ENCODE measurements around the gene RNU5D-1.
A peak's percentile ranks its signal among the peaks of the same experiment; 100 is the strongest.
"Not testable (repeated sequence)": the region's sequence is repeated elsewhere in the genome, so short reads cannot be mapped to it uniquely, and the experiment has no call there.

RNU5D-1 gene

DNA sequence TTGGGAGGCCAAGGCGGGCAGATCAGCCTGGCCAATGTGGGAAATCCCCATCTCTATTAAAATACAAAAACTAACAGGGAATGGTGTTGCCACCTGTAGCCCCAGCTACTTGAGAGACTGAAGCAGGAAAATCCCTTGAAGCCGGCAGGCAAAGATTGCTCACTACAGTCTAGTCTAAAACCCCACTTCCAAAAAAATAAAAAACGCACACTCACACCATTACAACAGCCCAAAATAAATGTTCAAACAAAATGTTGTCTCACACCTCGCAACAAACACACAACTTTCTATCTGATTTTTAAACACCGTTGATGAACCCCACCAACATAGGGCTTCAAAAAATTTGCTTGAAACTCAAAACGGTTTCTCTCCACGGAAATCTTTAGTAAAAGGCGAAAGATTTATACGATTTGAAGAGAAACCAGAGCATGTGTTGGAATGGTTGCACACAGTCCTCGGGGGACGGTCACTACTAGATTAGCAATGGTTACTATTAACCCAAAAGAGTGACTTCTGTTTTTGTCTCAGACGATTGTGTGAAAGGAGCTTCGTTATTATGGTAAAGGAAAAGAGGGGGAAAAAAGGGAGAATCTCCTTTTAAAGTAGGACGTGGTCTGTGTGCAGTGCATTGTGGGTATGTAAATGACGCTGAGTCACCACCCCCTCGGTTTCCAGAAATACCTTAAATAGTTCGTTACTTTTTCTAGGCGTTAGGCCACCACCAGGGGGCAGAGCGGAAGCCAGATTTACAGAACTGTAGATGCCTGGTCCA is at the start of gene RNU5D-1:
TSS of gene RNU5D-1 (minus strand) at position 430 of the 772 bp plus-strand sequence.
- H3K27me3 ChIP-seq (ENCODE audit: control insufficient read depth, insufficient read depth, low read length) = no peaks in the 10 kb centered on the region
- peak within 1 kb of the TSS; percentile 85 for H3K9ac ChIP-seq (ENCODE audit: low read length)
- H3K36me3 ChIP-seq (ENCODE audit: control insufficient read depth, insufficient read depth, low read length) = no peaks in the 10 kb centered on the region
- H3K4me3 ChIP-seq (ENCODE audit: low read length) = peak within 1 kb of the TSS; percentile 5
- H3K9me3 ChIP-seq (ENCODE audit: control insufficient read depth, low read length) = no peaks in the 10 kb centered on the region
- H3K4me1 ChIP-seq (ENCODE audit: control insufficient read depth, insufficient read depth, low read length) = peaks cover 5% of the 10 kb centered on the region

DNA sequence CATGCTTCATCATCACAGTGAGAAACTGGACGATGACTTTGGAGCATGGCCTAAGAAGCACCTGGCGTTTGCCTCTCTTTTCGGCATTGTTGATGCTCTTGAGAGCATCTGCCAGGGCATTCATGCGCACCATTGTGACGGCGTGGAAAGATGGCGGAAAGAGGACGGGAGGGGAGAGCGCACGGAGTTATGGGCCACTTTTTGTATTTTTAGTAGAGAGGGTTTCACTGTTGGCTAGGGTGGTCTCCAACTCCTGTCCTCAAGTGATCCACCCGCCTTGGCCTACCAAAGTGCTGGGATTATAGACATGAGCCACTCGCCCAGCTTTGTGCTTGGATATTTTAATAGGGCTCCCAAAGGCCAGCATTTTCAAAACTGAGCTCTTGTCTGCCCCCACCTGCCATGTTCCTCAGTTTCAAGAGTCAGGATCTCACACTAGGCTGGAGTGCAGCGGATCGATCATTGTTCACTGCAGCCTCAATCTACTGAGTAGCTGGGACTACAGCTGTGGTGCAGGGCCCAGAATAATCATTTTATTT is 49.7 kb upstream of the RNU5D-1 start:
- Histone ChIP-seq H3K4me1 (ENCODE audit: control insufficient read depth, insufficient read depth, low read length) (peaks cover 30% of the 10 kb centered on the region), H3K27me3 (ENCODE audit: control insufficient read depth, insufficient read depth, low read length) (peaks cover 3% of the 10 kb centered on the region), H3K9me3 (ENCODE audit: control insufficient read depth, low read length) (no peaks in the 10 kb centered on the region), H3K9ac (ENCODE audit: low read length) (no peak overlapping the region), H3K4me3 (ENCODE audit: low read length) (no peak overlapping the region), H3K36me3 (ENCODE audit: control insufficient read depth, insufficient read depth, low read length) (peaks cover 7% of the 10 kb centered on the region)

DNA sequence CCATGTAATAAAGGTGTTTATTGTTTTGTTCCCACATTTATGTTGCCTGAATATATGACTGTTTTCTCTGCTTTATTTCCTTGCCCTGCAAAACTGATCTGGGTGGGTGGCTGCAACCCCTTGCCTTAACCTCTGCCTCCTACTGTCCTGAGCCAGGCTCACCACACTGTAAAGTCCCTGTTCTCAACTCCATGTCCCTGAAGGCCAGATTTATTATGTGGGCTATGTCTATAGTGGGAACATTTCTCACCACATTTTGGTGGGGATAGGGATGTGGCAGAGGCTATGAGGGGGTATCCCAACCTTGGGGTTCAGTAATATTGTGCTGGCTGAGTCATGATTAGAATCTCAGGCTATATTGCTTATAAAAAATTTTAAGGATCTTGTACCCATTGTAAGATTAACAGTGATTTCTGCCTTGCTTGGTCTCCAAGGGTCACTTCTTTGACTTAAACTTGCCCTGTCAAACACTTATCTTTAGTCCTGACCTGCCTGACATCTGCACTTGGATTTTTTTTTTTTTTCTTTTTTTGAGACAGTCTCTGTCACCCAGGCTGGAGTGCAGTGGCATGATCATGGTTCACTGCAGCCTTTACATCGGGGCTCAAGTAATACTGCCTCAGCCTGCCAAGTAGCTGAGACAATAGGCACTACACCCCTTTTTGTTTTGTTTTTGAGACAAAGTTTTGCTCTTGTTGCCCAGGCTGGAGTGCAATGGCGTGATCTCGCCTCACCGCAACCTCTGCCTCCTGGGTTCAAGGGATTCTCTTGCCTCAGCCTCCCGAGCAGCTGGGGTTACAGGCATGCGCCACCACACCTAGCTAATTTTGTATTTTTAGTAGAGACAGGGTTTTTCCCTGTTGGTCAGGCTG is 48.0 kb upstream of the RNU5D-1 start:
- H3K36me3 ChIP-seq (ENCODE audit: control insufficient read depth, insufficient read depth, low read length) = peaks cover 7% of the 10 kb centered on the region

DNA sequence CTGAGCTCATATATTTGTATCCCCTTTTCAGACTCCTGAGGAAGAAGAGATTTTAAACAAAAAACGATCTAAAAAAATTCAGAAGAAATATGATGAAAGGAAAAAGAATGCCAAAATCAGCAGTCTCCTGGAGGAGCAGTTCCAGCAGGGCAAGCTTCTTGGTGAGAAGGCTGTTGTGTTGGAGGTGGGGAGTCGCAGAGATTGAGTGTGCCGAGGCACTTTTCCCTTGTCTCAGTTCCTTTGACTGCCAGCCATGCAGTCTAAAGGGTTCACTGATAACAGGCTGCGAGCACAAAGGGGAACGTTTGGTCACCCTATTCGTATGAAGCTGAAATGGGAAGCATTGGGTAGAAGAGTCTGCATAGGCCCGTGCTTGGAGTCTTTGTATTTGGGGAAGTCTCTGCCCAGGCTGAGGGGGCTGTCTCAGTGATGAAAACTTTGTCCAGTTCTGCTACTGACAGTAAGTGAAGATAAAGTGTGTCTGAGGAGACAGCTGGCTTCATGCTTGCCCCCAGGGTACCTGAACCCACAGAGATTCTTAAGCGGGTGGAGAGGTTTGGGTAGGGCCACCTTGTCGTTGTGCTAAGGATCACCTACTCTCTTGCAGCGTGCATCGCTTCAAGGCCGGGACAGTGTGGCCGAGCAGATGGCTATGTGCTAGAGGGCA is 47.1 kb upstream of the RNU5D-1 start:
- H3K27me3 ChIP-seq (ENCODE audit: control insufficient read depth, insufficient read depth, low read length) = no peaks in the 10 kb centered on the region
- H3K4me1 ChIP-seq (ENCODE audit: control insufficient read depth, insufficient read depth, low read length) = peaks cover 13% of the 10 kb centered on the region
- no peaks in the 10 kb centered on the region for H3K9me3 ChIP-seq (ENCODE audit: control insufficient read depth, low read length)
- H3K36me3 ChIP-seq (ENCODE audit: control insufficient read depth, insufficient read depth, low read length) = peaks cover 7% of the 10 kb centered on the region
- H3K4me3 ChIP-seq (ENCODE audit: low read length) = no peak overlapping the region
- H3K9ac ChIP-seq (ENCODE audit: low read length) = no peak overlapping the region

More for the DNA sequence above, 48.0 kb upstream of the RNU5D-1 start:
- no peaks in the 10 kb centered on the region for H3K9me3 ChIP-seq (ENCODE audit: control insufficient read depth, low read length)
- H3K27me3 ChIP-seq (ENCODE audit: control insufficient read depth, insufficient read depth, low read length) = no peaks in the 10 kb centered on the region
- no peak overlapping the region for H3K9ac ChIP-seq (ENCODE audit: low read length)
- H3K4me3 ChIP-seq (ENCODE audit: low read length) = no peak overlapping the region
- peaks cover 17% of the 10 kb centered on the region for H3K4me1 ChIP-seq (ENCODE audit: control insufficient read depth, insufficient read depth, low read length)

DNA sequence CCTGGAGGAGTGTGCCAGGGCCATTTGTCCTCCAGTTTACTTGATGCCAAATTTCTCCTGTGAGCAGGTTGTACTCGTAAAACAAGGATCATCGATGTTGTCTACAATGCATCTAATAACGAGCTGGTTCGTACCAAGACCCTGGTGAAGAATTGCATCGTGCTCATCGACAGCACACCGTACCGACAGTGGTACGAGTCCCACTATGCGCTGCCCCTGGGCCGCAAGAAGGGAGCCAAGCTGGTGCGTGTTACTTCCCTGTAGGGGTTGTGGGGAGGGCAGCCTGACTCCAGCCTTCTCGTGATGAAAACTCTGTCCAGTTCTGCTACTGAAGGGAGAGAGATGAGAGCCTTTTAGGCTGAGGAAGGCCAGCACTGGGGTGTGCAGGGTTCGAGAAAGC is 46.6 kb upstream of the RNU5D-1 start:
- no peaks in the 10 kb centered on the region for H3K9me3 ChIP-seq (ENCODE audit: control insufficient read depth, low read length)
- H3K36me3 ChIP-seq (ENCODE audit: control insufficient read depth, insufficient read depth, low read length) = peaks cover 7% of the 10 kb centered on the region
- H3K27me3 ChIP-seq (ENCODE audit: control insufficient read depth, insufficient read depth, low read length) = no peaks in the 10 kb centered on the region
- no peak overlapping the region for H3K4me3 ChIP-seq (ENCODE audit: low read length)
- H3K4me1 ChIP-seq (ENCODE audit: control insufficient read depth, insufficient read depth, low read length) = peaks cover 13% of the 10 kb centered on the region
- peak overlapping the region; percentile 92 for H3K9ac ChIP-seq (ENCODE audit: low read length)

DNA sequence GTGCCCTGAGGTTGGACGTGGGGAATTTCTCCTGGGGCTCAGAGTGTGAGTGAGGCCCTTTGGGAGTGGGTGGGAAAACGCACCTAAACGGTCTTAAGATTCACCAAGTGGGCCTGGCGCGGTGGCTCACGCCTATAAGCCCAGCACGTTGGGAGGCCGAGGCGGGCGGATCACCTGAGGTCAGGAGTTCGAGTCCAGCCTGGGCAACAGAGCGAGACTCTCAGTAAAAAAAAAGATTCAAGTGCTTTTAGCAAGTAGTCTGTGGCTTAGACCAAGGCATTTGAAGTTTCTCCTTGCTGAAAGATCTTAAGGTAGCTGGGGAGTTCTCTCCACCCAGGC is 45.7 kb upstream of the RNU5D-1 start:
- peak overlapping the region; percentile 87 for H3K4me3 ChIP-seq (ENCODE audit: low read length)
- H3K27me3 ChIP-seq (ENCODE audit: control insufficient read depth, insufficient read depth, low read length) = no peaks in the 10 kb centered on the region
- H3K36me3 ChIP-seq (ENCODE audit: control insufficient read depth, insufficient read depth, low read length) = peaks cover 7% of the 10 kb centered on the region
- H3K9ac ChIP-seq (ENCODE audit: low read length) = peak overlapping the region; percentile 92
- H3K4me1 ChIP-seq (ENCODE audit: control insufficient read depth, insufficient read depth, low read length) = peaks cover 13% of the 10 kb centered on the region
- no peaks in the 10 kb centered on the region for H3K9me3 ChIP-seq (ENCODE audit: control insufficient read depth, low read length)

DNA sequence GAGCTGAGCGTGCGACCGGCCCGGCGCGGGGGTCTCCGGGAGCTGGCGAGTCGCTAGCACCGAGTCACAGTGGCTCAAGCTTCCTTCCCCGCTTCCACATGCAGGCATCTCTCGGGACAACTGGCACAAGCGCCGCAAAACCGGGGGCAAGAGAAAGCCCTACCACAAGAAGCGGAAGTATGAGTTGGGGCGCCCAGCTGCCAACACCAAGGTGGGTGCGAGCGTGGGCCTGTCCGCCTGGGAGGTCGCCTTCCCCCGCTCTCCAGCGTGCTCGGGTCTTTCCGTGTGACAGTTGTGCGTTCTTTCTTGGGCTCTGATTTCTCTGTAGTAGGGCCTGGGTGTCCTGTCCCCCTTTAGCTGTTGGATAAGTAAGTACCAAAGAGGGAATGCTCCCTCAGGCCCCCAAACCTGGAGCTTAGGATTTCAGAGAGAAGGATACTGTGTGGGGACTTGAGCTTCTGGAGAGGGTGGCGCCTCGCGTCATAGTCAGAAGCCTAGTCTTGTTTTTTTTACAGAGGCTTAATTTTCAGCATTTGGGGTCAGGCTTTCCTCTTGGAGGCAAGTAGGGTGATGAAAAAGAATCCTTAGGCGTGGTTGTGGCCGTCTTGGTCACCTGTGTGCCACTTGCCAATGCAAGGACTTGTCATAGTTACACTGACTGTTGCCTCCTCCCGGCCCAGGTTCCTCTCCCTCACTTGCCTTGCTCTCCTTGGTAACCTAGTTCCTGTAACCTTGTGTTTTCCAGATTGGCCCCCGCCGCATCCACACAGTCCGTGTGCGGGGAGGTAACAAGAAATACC is 45.2 kb upstream of the RNU5D-1 start:
- Histone ChIP-seq H3K27me3 (ENCODE audit: control insufficient read depth, insufficient read depth, low read length) (no peaks in the 10 kb centered on the region), H3K4me3 (ENCODE audit: low read length) (peak overlapping the region; percentile 87), H3K36me3 (ENCODE audit: control insufficient read depth, insufficient read depth, low read length) (peaks cover 7% of the 10 kb centered on the region), H3K9me3 (ENCODE audit: control insufficient read depth, low read length) (no peaks in the 10 kb centered on the region), H3K4me1 (ENCODE audit: control insufficient read depth, insufficient read depth, low read length) (peaks cover 13% of the 10 kb centered on the region), H3K9ac (ENCODE audit: low read length) (peak overlapping the region; percentile 92)

DNA sequence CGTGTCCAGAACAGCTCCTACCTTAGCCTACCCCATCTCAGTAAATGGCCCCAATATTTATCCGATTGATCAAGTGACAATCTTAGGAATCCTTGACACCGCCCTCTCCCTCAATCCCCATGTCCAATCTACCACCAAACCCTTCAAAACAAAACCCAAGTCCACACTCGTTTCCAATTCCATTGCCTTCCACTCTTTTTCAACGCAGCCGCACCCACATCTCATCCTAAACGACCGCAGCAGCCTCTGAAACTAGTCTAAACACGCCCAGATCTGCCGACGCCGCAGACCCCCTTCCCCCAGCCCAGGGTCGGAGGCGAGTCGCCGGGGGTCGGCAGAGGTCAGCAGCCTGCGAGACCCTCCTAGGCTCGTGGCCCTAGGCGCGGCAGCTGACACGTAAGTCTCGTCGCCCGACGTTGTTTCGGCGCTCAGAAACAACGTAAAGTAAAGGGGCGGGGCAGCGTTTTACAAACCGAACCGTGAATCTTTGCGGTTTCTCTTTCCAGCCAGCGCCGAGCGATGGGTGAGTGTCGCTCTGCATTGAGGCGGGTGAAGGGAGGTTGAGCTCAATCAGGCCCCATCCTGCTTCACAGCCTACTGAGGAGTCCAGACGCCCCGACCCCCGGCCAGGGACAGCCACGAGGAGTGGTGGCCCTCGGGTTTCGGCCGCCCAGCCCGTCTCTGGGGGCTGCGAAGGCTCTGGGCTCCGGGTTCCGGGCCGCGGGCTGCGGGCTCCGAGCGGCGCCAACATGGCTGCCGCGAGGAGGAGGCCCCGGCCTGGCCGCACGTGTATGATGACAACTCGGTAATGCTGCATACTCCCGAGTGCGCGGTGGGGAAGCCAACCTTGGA is 44.3 kb upstream of the RNU5D-1 start, which contains the start of gene RPS8:
TSS of gene RPS8 (plus strand) at position 463 of the 852 bp plus-strand sequence. CDS start at position 520, 57 bp downstream.
- peak within 1 kb of the TSS; percentile 87 for H3K4me3 ChIP-seq (ENCODE audit: low read length)
- H3K27me3 ChIP-seq (ENCODE audit: control insufficient read depth, insufficient read depth, low read length) = no peaks in the 10 kb centered on the region
- peak within 1 kb of the TSS; percentile 92 for H3K9ac ChIP-seq (ENCODE audit: low read length)
- no peaks in the 10 kb centered on the region for H3K9me3 ChIP-seq (ENCODE audit: control insufficient read depth, low read length)
- H3K4me1 ChIP-seq (ENCODE audit: control insufficient read depth, insufficient read depth, low read length) = peaks cover 13% of the 10 kb centered on the region
- peaks cover 7% of the 10 kb centered on the region for H3K36me3 ChIP-seq (ENCODE audit: control insufficient read depth, insufficient read depth, low read length)

DNA sequence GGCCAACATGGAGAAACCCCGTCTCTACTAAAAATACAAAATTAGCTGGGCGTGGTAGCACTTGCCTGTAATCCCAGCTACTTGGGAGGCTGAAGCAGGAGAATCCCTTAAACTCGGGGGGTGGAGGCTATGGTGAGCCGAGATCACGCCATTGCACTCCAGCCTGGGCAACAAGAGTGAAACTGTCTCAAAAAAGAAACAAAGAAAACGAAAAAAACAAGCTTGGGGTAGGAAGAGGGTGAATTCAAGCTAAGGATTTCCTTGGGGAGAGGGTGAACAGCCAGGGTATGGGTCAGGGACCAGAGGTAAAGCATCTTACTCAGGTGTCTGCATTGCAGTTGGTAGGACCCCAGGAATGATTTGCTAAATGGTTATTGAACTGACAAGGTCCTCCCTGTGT is 35.5 kb upstream of the RNU5D-1 start:
- H3K36me3 ChIP-seq (ENCODE audit: control insufficient read depth, insufficient read depth, low read length); H3K4me1 ChIP-seq (ENCODE audit: control insufficient read depth, insufficient read depth, low read length); H3K27me3 ChIP-seq (ENCODE audit: control insufficient read depth, insufficient read depth, low read length); H3K4me3 ChIP-seq (ENCODE audit: low read length); H3K9me3 ChIP-seq (ENCODE audit: control insufficient read depth, low read length); H3K9ac ChIP-seq (ENCODE audit: low read length): not testable (repeated sequence)

DNA sequence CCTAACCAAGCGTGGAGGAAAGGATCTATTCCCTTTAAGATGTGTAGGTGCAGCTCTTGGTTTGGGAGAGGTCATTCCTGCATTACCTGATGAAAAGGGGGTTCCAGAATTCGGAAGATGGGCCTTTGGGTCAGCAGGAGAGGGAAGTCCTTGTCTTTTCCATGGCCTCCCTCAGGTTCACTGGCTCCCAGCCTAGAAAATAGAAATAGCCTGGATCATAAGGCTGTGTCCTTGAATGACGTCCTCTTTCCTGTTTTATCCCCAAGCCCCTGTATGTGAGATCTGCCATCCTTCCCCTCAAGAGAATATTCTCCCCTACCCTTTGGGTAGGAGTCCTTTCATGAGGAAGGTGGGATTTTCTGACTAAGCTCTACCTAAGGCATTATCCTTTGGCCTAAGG is 29.9 kb upstream of the RNU5D-1 start:
- no peaks in the 10 kb centered on the region for H3K27me3 ChIP-seq (ENCODE audit: control insufficient read depth, insufficient read depth, low read length)

More for the DNA sequence above, 29.9 kb upstream of the RNU5D-1 start:
- Histone ChIP-seq H3K9me3 (ENCODE audit: control insufficient read depth, low read length) (no peaks in the 10 kb centered on the region), H3K4me1 (ENCODE audit: control insufficient read depth, insufficient read depth, low read length) (no peaks in the 10 kb centered on the region), H3K4me3 (ENCODE audit: low read length) (no peak overlapping the region), H3K36me3 (ENCODE audit: control insufficient read depth, insufficient read depth, low read length) (no peaks in the 10 kb centered on the region), H3K9ac (ENCODE audit: low read length) (no peak overlapping the region)
